ENCODE results near the gene HLA-A.
A peak's percentile ranks its signal among the peaks of the same experiment; 100 is the strongest.
"Not testable (repeated sequence)": the region's sequence is repeated elsewhere in the genome, so short reads cannot be mapped to it uniquely, and the experiment has no call there.

The HLA-A gene

DNA sequence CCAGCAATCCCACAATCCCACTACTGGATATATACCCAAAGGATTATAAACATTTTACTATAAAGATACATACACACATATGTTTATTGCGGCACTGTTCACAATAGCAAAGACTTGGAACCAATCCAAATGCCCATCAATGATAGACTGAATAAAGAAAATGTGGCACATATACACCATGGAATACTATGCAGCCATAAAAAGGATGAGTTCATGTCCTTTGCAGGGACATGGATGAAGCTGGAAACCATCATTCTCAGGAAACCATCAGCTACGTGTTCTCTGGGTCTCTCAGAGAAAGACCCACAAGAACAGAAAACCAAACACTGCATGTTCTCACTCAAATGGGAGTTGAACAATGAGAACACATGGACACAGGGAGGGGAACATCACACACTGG is 21.4 kb downstream of the HLA-A start:
- DNase-seq (ENCODE audit: low spot score) = not testable (repeated sequence)

DNA sequence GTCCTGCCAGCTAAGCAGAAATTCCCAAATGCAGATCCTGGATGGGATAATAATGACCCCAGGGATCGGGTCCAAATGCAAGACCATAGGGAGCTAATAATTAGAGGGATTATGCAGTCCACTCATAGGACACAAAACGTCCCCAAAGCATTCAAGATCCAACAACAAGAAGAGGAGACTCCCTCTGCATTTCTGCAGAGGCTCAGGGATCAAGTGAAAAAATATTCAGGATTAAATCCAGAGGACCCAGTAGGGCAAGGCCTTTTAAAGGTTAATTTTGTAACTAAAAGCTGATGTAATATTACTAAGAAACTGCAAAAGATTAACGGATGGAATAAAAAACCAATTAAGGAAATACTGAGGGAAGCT is 22.2 kb downstream of the HLA-A start:
- DNase-seq (ENCODE audit: low spot score) = no peak

DNA sequence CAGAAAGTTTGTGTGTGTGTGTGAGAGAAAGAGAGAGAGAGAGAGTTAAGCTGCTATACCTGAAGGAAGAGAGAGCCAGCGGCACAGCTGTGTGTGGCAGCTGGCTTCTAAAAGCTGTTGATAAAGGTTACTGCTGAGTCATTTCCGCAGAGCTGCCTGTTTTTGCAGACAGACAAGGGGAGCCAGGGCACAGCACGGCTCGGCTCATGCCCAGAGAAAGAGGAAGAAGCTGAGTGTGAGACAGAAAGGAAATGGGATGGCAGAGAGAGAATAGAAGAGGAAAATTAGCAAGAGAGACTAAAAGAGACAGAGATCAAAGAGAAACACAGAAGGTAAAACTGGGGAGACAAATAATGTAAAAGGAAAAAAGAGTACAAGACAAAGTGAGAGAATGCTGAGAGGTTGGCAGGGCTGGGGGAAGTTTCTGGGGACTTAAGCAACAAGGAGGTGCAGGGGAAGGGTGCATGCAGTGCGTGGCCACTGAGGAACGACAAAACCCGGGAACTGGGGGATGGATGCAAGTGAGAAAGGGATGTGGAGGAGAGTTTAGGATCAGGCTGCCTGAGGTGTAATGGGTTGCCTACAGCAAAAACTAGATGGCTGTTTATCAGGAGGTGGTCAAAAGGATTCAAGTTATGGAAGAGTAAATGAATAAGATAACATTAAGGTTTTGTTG is 22.7 kb downstream of the HLA-A start:
- DNase-seq (ENCODE audit: low spot score) = no peak

DNA sequence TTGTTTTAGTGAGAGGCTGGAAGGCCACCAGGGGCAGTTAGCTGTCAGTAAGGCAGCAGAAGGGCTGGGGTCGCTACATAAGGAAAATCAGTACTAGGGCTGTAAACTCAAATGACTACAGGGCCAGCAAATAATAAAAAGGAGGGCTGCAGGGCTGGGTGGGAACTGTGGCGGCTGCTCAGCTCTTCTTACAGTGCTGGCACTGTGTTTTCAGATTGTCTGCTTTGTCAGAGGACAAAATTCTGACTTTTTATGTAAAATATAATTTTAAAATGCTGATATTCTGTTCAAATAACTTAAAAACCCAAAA is 23.2 kb downstream of the HLA-A start:
- no peak for DNase-seq (ENCODE audit: low spot score)

DNA sequence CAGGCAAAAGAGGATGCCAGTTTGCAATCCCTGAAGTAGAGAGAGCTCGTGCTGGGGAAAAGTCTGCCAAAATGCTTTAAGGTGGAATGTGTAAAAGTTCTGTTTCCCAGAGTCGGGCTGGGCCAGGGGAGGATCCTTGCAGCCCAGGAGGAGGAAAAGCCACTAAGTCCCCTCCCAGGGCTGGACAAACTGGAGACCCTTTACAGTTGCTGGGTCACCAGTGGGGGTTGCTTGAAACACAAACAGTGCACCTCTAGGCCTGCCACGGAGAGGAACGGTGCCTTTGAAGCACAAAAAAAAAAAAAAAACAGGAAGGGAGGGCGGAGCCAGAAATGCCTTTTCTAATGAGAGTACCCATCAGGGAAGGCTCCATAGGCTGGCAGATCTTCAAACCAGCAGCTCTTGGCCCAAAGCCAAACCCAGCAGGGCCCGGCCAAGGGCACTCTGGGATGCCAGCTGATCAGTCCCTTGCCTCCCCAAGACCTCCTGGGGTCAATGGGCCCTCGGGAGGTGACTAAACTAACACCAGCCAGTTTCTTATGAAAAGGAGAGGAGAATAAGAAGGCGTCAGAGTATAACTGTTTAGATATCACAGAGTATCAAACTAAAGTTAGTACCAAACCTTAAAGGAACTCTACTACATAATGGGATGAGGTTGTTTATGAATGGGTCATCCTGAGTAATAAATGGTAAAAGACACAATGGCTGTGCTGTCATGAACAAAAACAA is 23.7 kb downstream of the HLA-A start:
- no peak for DNase-seq (ENCODE audit: low spot score)

DNA sequence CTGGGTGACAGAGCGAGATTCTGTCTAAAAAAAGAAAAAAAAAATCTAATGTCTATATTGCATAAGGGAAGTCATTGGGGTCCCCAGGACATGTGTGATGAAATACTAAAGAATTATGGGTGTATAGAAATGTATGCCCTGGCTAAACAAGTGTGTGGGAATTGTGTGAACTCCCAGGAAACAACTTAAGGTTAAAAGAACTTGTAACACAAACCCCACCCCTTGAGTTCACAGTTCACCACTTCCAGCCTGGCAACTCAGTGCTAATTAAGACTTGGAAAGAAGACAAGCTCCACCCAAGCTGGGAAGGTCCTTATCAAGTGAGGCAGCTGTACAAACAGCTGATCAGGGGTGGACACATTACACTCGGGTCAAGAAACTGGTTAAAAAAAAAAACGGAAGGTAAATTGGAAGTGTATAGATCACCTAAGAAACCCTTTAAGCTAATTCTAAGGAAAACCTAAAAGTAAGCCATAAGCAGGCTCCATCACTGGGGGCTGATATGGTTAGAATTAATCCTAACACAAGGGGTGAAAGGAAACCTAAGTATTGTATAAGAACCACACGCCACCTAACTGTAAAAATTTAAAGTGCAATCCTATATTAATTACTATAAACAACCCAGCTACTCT is 25.2 kb downstream of the HLA-A start:
- no peak for DNase-seq (ENCODE audit: low spot score)

DNA sequence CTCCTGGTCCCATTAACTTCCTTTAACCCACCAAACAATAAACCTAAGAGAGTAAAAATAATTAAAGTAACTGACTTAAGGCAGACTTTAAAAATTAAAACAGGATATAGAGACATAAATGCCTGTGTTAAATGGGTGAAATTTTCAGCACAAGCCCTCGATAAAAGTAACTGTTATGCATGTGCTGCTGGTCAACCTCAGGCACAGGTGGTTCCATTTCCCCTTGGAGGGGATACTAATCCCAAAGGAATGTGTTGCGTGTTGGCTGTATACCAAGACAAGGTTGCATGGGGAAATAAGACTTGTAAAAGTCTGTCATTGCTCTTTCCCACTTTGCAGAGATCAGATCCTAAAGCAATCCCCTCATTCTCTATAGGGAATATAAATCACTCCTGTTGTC is 25.8 kb downstream of the HLA-A start:
- no peak for DNase-seq (ENCODE audit: low spot score)

DNA sequence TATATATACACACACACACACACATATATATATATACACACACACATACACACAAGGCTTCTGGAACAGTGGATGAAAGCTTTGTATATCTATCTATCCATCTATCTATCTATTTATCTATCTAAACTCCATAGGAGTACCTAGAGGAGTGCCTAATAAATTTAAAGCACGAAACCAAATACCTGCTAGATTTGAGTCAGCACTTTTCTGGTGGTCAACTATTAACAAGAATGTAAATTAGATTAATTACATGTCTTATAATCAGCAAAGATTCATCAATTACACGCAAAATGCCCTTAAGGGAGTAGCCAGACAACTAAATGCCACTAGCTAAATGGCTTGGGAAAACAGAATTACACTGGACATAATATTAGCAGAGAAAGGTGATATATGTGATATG is 26.6 kb downstream of the HLA-A start:
- DNase-seq (ENCODE audit: low spot score) = no peak

DNA sequence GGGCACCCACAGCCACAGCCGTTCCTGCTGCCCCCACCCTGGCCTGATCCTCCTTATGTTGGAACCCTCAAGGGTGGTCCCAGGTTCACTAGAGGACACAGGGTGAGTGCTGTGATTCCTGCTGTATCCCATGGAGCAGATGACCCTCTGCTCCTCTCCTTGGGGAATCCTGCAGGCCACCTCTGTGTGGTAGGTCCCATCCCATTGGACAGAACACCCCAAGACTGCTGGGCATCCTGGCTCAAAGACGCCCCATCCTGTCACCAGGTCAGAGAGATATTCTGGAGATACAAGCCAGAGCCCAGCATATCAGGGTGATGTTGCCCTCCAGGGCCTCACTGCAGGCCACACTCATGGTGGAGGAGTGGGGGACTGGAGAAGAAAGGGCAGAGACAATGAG is 28.4 kb downstream of the HLA-A start:
- no peak for DNase-seq (ENCODE audit: low spot score)

DNA sequence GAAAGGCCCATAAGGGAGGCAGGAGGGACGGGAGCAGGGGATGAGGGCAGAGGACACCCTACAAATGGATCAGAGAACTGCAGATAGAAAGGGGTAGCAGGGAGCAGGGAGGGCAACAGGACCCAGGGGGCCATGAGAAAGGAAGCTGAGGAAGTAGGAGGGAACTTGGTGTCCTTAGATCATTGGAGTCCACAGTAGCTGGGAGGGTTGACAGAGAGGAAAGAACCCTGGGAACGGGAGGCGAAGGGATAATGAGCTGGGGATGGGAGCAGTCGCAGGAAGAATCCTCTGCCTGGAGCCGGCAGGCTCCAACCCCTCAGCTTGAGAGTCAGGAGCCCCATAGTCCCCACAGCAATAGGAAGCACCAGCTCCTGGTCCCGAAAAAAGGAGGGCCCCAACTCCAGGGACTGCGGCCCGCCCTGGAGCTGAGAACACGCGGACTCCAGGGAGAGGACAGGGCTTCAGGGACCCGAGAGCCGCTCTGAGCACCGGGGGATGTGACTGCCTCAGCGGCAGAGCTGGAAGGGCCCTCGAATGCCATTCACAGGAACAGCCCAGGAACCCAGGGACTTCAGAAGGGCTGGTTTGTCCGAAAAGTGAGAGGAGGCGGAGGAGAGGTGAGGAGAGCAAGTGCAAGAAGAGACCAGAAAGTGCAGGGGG is 32.7 kb downstream of the HLA-A start:
- DNase-seq (ENCODE audit: low spot score) = no peak

DNA sequence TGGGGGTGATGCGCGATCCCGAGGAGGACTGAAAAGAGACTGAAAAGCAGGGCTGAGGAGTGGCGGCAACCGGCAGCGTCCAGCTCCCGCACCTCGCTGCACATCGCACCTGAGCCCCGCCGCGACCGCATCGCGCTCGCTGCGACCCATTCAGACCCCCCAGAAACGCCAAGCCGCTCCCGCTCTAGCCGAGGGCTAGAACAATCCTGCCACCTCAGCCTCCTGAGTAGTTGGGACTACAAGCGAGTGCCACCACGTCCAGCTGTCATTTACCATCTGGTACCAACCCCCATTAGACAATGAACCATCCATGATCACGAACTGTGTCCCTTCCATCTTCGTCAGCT is 33.2 kb downstream of the HLA-A start:
- DNase-seq (ENCODE audit: low spot score) = no peak

DNA sequence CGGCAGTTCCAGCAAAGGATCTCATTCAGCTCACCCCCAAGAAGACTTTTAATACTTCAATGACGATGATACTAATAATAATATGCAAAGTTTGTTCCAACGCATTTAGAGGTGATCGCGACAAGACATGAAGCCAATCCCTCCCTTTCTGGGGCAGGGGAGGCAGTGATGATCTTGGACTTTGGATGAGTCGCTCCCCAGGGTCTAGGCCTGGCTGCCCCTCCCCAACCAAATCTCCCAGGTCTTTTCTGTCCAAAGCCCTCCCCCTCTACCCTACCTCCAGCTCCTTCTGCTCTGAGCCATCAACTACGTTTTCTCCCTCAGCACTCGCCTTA is 33.9 kb downstream of the HLA-A start:
- peak; percentile 48 for DNase-seq (ENCODE audit: low spot score)

DNA sequence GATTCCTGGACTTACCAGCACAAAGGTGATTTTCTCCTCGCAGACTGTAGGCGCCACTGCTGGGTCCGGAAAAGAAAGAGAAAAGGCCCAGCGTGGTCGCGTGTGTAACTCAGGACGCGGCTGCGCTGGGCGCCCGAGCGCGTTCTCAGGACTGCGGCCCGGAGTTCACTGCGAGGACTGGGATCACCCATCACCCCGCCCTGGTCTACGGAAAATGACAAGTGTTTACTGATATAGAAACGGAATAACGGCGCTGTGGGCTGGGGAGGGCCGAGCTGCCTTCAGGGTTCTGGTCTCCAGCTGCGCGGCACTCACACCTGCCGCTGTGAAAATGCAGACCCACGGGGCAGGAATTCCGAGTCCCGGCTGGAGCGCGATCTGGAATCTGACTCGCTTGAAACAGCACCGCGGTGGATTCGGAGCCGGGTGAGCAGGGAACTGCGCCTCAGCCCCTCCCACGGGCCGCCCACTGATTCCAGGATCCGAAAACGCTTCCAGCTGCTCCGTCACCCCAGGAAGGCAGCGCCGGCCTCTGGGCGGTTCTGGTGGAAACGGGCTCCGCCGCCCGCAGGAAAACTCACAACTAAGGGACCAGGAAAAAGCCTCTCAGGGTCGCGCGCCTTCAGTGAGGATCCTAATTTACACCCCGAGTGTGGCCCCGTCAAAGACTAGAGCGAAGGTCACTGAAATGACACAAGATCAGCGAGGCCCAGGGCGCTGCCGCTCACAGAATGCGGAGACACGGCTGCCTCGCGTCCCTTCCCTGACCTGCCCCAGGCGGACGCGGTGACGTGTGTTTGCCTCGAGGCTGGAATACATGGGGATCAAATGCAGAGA is 34.5 kb downstream of the HLA-A start:
- peak; percentile 59 for DNase-seq (ENCODE audit: low spot score)

DNA sequence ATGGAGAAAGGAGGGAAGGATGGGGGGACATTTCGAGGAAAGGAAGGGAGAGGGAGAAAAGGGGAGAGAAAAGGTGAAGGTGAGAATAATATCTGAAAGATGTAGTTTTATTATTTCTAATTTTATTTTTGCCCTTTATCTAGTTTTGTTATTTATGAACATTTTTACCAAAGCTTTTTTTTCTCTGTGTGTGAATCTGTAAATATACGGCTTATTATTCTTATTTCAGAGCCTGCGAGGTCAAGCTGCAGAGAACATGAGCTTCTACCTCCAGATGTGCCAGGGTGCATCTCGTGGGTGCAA is 35.0 kb downstream of the HLA-A start:
- DNase-seq (ENCODE audit: low spot score) = no peak

DNA sequence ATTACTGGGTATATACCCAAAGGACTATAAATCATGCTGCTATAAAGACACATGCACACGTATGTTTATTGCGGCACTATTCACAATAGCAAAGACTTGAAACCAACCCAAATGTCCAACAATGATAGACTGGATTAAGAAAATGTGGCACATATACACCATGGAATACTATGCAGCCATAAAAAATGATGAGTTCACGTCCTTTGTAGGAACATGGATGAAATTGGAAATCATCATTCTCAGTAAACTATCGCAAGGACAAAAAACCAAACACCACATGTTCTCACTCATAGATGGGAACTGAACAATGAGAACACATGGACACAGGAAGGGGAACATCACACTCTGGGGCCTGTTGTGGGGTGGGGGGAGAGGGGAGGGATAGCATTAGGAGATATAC is 37.7 kb downstream of the HLA-A start:
- DNase-seq (ENCODE audit: low spot score) = not testable (repeated sequence)

DNA sequence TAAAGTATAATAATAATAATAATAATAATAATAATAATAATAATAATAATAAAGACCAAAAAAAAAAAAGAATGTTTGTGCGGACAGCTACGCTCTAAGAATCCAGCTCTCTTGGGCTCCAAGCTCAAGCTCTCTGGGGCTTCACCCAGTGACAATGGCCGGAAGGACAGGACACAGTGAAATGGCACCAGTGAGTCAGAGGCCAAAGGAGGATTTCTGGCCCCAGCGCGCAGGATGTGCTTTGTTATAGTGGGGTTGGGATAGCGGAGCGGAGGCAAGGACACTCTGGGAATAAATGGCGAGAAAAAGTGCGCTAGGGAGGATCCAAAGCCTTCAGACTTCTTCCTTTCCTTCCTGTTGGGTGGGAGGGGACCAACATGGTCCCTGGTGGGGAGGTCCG is 38.2 kb downstream of the HLA-A start:
- no peak for DNase-seq (ENCODE audit: low spot score)

DNA sequence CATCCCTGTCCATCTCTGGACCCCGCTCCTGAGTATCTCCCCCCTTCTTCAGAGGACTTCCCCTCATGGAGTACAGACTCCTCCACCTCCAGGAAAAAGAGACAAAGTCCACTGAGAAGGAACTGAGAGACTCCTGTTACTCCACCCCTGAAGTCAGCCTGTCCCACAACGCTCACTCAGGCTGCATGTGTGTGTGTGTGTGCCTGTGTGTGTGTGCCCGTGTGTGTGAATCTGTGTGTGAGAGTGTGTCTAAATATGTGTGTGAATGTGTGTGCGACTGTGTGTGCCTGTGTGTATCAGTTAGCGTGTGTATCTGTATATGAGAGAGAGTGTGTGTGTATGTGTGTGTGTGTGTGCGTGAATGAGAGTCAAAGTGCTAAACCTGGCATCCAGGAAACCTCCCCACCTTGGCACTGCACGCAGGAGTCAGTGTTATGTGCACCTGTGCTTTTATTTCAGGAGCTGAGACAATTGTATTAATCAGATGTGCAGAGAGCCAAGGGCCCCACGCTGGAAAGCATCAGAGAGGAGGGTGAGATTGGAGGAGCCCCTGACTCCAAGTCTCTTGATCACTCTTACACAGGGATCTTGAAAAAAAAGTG is 39.0 kb downstream of the HLA-A start:
- DNase-seq (ENCODE audit: low spot score) = no peak

DNA sequence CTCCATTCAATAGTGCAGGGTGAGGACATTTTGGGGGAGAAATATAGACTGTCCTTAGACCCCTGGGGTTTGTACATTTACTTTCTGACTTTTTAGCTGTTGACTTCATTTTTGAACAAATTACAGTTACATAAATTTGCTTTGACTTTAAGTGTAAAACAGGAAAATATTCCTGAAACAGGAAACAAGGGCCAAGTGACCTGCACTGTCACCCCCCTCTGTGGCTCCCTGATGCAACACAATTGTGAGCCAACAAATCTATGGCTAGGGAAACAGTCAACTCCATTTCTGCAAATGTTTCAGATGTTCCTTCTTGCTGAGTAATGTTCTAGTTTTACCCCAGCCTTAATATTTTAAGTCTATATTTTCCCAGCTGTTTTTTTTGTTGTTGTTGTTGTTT is 39.8 kb downstream of the HLA-A start:
- DNase-seq (ENCODE audit: low spot score) = no peak

DNA sequence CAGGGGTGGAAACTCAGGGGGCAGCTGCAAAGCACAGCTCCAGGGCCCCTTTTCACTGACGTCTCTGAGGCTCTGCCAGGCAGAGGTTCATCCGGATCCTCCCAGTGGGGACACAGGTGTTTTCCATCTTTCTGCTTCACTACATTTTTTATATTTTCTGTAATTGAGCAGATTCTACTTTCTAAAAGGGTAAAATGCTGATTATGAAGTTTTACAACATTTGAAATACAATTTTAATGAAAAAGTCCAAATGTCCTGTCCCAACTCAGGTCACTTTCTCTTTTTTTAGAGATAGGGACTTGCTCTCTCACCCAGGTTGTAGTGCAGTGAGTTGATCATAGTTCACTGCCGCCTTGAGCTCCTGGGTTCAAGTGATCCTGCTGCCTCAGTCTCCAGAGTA is 41.9 kb downstream of the HLA-A start:
- DNase-seq (ENCODE audit: low spot score) = no peak

DNA sequence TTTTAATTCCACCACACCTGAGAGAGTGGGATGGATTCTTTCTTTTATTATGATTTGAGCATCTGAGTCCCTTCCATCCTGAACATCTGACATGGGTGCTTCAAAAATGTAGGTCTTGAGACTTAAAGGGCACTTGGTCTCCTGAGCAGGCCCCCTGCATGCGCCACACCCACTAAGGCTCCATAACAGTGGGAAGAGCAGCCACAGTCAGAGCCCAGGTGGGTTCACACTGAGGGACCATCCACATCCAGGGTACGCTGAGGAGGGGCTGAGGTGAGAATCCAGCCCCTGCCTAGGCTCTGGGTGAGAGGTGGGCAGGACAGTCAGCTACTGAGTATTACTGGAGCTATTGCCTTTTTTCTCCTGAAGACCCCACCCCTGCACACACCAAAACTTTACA is 42.7 kb downstream of the HLA-A start:
- DNase-seq (ENCODE audit: low spot score) = no peak

DNA sequence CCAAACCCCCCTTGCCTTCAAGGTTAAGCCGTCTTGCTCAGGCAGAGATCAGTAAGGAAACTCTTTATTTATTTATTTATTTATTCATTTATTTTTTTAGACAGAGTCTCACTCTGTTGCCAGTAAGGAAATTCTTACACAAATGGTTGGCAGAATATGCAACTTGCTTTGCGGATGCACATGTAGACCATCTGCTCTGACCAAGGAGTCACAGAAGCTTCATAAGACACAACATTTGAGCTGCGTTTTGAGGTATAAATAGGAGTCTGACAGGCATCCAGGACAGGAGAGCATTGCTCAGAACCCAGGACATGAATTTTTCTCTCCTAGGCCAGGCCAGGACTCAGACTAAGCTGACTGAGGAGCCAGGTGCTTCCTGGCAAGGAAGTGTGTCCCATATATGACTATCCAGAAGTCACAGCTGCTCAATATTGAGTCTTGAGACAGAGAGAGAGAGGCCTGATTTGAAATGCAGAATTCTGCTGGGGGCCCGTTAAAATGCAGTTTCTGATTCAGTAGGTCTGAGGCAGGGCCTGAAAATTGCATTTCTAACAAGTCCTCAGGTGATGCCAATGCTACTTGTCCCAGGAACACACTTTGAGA is 43.9 kb downstream of the HLA-A start:
- DNase-seq (ENCODE audit: low spot score) = no peak

DNA sequence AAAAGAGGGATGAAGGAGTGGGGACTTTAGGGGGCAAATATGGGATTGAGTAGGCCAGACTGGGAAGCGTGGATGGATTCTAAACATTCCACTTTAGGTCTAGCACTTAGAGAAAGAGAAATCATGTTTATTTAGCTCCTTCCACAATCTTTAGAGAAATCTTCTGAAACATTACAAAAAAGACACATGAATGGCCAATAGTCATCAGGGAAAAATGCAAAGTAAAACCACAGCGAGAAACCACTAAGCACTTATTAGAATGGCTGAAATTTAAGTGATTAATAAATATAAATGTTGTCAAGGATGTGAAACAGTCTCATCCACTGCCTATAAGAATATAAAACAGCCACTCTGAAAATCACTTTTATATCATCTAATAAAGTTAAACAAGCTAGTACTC is 46.9 kb downstream of the HLA-A start:
- DNase-seq (ENCODE audit: low spot score) = no peak
